Esophagus (tissue), 2 donors: Measurements from ENCODE around the gene NUDT3. TPM values are rescaled to one million over a fixed set of nuclear protein-coding genes. Genes with fewer than 3 reads are reported as not detected.
"Not testable (repeated sequence)": the region's sequence is repeated elsewhere in the genome, so short reads cannot be mapped to it uniquely, and the experiment has no call there.

Experiments
- H3K27ac ChIP-seq, 2 donors: one replicate each; pipeline ENCODE4 v1.5.1; 2013; ENCODE audit warnings: low read depth in 2 of 2, mild to moderate bottlenecking in 2 of 2, inconsistent platforms in 1 of 2, low read length in 1 of 2, moderate library complexity in 1 of 2
- H3K27me3 ChIP-seq, 2 donors: one replicate each; pipeline ENCODE4 v1.6.1; 2013; ENCODE audit warnings: low read length in 2 of 2, control low read depth in 1 of 2, mild to moderate bottlenecking in 1 of 2; ENCODE audit not compliant: insufficient read depth in 2 of 2, control insufficient read depth in 1 of 2
- H3K36me3 ChIP-seq, 2 donors: one replicate each; pipeline ENCODE4 v1.6.1; 2013; ENCODE audit warnings: low read length in 1 of 2; ENCODE audit not compliant: control insufficient read depth in 2 of 2, insufficient read depth in 2 of 2
- H3K4me1 ChIP-seq, 2 donors: one replicate each; pipeline ENCODE4 v1.6.1; 2013; ENCODE audit warnings: low read length in 1 of 2; ENCODE audit not compliant: control insufficient read depth in 2 of 2, insufficient read depth in 2 of 2
- H3K4me3 ChIP-seq, 2 donors: one replicate each; pipeline ENCODE4 v1.5.1; 2013; ENCODE audit warnings: low read length in 2 of 2, mild to moderate bottlenecking in 2 of 2, low read depth in 1 of 2, moderate library complexity in 1 of 2
- H3K9me3 ChIP-seq, 2 donors: one replicate each; pipeline ENCODE4 v1.6.1; 2013; ENCODE audit warnings: mild to moderate bottlenecking in 2 of 2, low read depth in 1 of 2, low read length in 1 of 2, moderate library complexity in 1 of 2; ENCODE audit not compliant: control insufficient read depth in 2 of 2, insufficient read depth in 1 of 2
- WGBS, 2 donors: extraction: QIAGEN DNeasy Blood & Tissue Kit; methylation state at CpG; one replicate each; pipeline ENCODE4 v1.1.7; 2013; 5-methylcytosine and 5-hydroxymethylcytosine counted together
- polyA plus RNA-seq, 2 donors: library from polyadenylated mRNA; stranded (reverse); fragments of 200-250 nt; gene quantifications; one replicate each; pipeline ENCODE4 v1.2.3, GENCODE V29; 2013
- donor health status: healthy with polysubstance abuse.
- donor health status: Bipolar disorder and iron deficiency.

The NUDT3 gene
- polyA plus RNA-seq, 2 donors, result 7.9 to 8.5 TPM

DNA sequence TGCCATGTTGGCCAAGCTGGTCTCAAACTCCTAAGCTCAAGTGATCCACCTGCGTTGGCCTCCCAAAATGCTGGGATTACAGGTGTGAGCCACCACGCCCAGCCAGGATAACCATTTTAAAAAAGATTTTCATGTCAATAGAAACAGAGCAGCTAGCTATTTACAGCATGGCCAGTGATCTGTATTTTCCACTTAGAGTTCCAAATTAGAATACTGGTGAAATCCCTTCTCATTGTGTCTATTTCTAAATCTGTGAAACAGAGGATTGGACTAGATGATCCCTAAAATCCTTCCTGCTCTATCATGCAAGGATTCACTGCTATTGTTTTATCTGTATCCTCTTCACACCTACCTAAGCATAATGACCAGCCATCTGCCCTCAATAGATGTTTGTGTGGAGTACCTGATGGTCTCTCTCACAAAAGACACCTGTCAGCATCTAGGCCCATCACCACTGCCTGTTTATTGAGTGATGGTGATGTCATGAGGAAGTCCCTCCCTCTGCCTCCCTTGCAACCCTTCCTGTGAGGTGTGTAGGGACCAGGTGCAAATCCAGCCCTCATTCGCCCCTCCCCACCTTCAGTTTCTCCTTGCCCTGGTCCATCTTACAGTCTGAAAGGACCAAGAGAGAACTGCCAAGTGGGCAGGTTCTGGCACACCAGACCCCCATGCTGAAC, 117.2 kb downstream of the NUDT3 start:
- 87 to 96% methylated on average over 3 of the region's 3 CpGs for WGBS, 2 donors
- peaks cover 0 to 3% of the 10 kb centered on the region in 2 donors for H3K36me3 ChIP-seq
- H3K9me3 ChIP-seq, result no peaks in the 10 kb centered on the region
- H3K27ac ChIP-seq, result no peak overlapping the region
- H3K4me3 ChIP-seq, result no peak overlapping the region
- H3K4me1 ChIP-seq, result no peaks in the 10 kb centered on the region
- no peaks in the 10 kb centered on the region for H3K27me3 ChIP-seq

DNA sequence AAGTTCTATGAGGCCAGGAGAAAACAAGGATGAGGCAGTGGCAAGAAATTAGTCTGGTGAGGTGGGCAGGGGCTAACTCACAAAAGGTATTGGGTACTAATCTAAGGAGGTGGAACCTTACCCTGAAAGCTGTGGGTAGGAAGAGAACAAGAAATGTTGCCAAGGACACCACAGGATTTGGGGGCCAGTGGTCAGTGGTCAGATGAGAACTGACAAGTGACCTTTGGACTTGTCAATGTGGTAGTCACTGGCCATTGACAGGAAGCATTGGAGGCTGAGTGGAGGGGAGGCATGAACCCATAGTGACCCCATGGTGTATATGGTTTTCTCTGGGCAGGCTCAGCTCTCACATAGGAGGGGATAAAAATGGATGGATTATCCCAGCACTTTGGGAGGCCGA, 118.3 kb downstream of the NUDT3 start:
- no peaks in the 10 kb centered on the region for H3K9me3 ChIP-seq
- H3K27me3 ChIP-seq, result no peaks in the 10 kb centered on the region
- 94 to 95% methylated on average over 1 of the region's 1 CpG for WGBS, 2 donors
- no peaks in the 10 kb centered on the region for H3K36me3 ChIP-seq
- H3K4me1 ChIP-seq, result no peaks in the 10 kb centered on the region
- no peak overlapping the region for H3K4me3 ChIP-seq
- H3K27ac ChIP-seq, result no peak overlapping the region

DNA sequence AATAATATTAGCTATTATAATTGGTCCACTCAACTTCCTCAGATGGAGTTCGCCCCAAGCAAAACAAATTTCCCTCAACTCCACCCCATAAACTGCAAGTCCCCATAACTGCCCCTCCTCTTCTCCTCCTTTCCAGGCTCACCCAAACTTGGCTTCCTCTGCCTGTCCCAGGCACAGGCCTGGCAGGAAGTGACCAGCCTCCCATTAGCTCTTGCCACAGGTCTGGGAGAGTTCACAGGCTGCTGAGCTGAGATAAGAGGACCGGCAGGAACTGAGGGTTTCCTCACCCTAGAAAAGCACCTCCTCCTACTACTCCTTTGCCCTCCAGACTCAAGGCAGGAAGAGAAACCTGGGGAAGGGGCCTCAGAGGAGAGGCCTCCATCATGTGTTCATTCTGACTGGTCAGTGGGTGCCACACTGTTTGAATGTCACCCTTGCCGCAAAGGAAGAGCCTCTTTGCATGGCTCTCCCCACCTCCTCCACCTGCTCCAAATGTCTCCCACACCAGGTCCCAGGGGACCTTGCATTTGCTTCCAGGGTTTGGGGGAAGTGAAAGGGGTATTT, 119.1 kb downstream of the NUDT3 start:
- WGBS, 2 donors, result 68 to 70% methylated on average over 3 of the region's 3 CpGs
- no peaks in the 10 kb centered on the region for H3K36me3 ChIP-seq
- H3K4me1 ChIP-seq, result no peaks in the 10 kb centered on the region
- no peaks in the 10 kb centered on the region for H3K27me3 ChIP-seq
- H3K9me3 ChIP-seq, result no peaks in the 10 kb centered on the region
- no peak overlapping the region for H3K27ac ChIP-seq
- H3K4me3 ChIP-seq, result no peak overlapping the region

DNA sequence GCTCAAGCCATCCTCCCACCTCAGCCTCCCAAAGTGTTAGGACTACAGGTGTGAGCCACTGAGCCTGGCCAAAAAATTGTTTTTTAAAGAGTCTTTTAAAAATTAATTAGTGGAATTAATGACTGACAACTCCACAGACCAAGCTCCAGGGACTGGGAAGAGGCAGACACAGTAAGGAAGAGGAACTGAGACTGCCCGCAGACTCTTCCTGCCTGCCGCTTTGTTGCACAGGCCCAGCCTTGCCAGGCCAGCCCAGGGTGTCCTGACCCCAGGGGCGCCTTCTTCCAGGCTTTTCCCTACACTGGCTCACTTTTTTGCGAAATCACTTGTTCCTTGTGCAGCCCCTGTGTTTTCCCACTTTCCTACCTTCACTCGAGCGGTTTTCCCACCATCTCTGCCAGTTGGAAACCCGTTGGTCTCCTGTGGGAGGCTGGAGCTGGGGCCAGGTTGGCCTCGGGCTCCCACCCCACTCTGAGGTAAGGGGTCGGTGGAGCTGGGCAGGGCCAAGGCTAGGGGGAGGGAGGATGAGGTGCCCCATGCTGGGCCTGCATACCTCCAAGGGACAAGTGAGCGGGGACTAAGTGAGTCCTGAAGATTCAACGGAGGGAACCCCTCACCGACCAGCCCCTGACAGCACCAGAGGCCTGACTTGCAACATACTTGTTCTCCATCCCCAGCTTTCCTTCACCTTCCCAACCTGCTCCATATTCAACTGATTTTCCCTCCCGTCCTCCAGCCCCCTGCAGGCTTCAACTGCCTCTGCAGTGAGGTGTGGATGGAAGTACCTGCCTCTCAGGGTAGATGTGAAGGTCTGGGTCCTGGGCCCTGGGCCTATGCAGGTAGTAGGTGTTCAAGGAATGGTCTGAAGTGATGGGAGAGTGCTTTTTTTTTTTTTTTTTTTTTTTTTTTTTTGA, 120.2 kb downstream of the NUDT3 start:
- Histone ChIP-seq H3K27ac (no peak overlapping the region), H3K9me3 (no peaks in the 10 kb centered on the region), H3K36me3 (no peaks in the 10 kb centered on the region), H3K4me1 (no peaks in the 10 kb centered on the region), H3K27me3 (no peaks in the 10 kb centered on the region), H3K4me3 (no peak overlapping the region)
- WGBS, 2 donors, result 85 to 94% methylated on average over 12 to 13 of the region's 13 CpGs

DNA sequence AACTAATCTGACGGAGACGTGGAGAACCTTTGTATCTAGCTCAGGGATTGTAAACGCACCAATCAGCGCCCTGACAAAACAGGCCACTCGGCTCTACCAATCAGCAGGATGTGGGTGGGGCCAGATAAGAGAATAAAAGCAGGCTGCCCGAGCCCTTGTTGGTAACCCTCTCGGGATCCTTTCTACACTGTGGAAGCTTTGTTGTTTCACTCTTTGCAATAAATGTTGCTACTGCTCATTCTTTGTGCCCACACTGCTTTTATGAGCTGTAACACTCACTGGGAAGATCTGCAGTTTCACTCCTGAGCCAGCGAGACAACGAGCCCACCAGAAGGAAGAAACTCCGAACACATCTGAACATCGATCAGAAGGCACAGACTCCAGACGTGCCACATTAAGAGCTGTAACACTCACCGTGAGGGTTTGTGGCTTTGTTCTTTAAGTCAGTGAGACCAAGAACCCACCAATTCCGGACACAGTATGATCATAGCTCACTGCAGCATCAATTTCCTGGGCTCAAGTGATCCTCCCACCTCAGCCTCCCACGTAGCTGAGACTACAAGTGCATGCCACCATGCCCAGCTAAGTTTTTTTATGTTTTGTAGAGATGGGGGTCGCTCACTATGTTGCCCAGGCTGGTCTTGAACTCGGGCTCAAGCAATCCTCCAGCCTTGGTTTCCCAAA, 122.7 kb downstream of the NUDT3 start:
- H3K4me3 ChIP-seq, H3K27ac ChIP-seq, H3K27me3 ChIP-seq, H3K9me3 ChIP-seq, H3K36me3 ChIP-seq, H3K4me1 ChIP-seq: not testable (repeated sequence)
- 76 to 79% methylated on average over 17 of the region's 17 CpGs for WGBS, 2 donors

DNA sequence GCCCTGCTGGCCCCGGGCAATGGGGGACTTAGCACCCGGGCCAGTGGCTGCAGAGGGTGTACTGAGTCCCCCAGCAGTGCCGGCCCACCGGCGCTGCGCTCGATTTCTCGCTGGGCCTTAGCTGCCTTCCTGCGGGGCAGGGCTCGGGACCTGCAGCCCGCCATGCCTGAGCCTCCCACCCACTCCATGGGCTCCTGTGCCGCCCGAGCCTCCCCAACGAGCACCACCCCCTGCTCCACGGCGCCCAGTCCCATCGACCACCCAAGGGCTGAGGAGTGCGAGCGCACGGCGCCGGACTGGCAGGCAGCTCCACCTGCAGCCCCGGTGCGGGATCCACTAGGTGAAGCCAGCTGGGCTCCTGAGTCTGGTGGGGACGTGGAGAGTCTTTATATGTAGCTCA, 123.3 kb downstream of the NUDT3 start:
- 93% methylated on average over 20 of the region's 25 CpGs; no CpG with 5 or more reads in 1 of the 2 donors for WGBS, 2 donors

DNA sequence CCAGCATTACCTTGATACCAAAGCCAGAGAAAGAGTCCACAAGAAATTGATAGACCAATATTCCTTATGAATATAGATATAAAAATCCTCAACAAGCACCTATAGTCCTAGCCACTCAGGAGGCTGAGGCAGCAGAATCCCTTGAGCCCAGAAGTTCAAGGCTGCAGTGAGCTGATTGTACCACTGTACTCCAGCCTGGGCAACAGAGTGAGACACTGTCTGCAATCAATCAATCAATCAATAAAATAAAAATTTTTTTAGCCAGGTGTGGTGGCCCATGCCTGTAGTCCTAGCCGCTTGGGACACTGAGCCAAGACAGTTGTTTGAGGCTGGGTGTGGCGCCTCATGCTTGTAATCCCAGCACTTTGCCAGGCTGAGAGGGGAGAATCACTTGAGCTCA, 124.7 kb downstream of the NUDT3 start:
- 88 to 98% methylated on average over 2 of the region's 2 CpGs for WGBS, 2 donors

More for the DNA sequence above, 123.3 kb downstream of the NUDT3 start:
- H3K27ac ChIP-seq, H3K4me1 ChIP-seq, H3K4me3 ChIP-seq, H3K9me3 ChIP-seq, H3K36me3 ChIP-seq, H3K27me3 ChIP-seq: not testable (repeated sequence)

DNA sequence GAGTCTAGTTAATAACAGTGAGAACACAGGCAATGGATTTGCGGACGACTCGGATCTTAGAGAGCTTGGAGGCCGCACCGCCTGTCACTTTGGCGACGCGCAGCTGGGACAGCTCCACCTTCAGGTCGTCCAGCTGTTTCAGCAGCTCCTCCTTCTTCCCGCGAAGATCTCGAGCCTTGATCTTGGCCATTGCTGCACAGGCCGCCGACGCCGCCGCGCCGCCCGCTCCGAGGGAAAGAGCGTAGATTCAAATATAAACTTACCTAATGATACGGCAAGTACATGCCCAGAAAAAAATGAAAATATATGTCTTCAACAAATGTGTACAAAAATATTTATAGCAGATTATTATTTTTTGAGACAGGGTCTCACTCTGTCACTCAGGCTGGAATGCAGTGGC, 129.0 kb downstream of the NUDT3 start:
- H3K4me3 ChIP-seq, result not testable (repeated sequence)

More for the DNA sequence above, 124.7 kb downstream of the NUDT3 start:
- H3K9me3 ChIP-seq, result peaks cover 0 to 3% of the 10 kb centered on the region in 2 donors
- no peak overlapping the region for H3K27ac ChIP-seq
- H3K36me3 ChIP-seq, result no peaks in the 10 kb centered on the region
- H3K4me1 ChIP-seq, result no peaks in the 10 kb centered on the region
- H3K4me3 ChIP-seq, result no peak overlapping the region
- H3K27me3 ChIP-seq, result no peaks in the 10 kb centered on the region

DNA sequence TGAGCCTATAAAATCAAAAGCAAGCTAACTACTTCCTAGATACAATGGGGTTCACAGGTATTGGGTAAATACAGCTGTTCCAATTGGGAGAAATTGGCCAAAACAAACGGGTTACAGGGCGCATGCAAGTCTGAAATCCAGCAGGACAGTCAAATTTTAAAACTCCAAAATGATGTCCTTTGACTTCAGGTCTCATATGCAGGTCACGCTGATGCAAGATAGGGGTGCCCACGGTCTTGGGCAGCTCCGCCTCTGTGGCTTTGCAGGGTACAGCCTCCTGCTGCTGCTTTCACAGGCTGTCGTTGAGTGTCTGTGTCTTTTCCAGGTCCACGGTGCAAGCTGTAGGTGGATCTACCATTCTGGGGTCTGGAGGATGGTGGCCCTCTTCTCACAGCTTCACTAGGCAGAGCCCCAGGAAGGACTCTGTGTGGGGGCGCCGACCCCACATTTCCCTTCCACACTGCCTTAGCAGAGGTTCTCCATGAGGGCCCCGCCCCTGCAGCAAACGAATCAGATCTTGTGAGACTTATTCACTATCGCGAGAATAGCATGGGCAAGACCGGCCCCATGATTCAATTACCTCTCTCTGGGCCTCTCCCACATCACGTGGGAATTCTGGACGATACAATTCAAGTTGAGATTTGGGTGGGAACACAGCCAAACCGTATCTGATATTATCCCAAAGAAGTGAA, 131.7 kb downstream of the NUDT3 start:
- Histone ChIP-seq H3K27ac (no peak overlapping the region), H3K4me3 (no peak overlapping the region), H3K36me3 (no peaks in the 10 kb centered on the region), H3K4me1 (no peaks in the 10 kb centered on the region), H3K9me3 (peaks cover 0 to 3% of the 10 kb centered on the region in 2 donors), H3K27me3 (no peaks in the 10 kb centered on the region)
- WGBS, 2 donors, result 78 to 81% methylated on average over 17 of the region's 17 CpGs

More for the DNA sequence above, 129.0 kb downstream of the NUDT3 start:
- H3K9me3 ChIP-seq, H3K27me3 ChIP-seq, H3K27ac ChIP-seq, H3K4me1 ChIP-seq, H3K36me3 ChIP-seq: not testable (repeated sequence)
- WGBS, 2 donors, result 84 to 86% methylated on average over 23 of the region's 23 CpGs
